ENCODE results near the gene FSTL4.

Gene FSTL4

GRCh38 chr5:133154274-133155075 lies 457.9 kb downstream of the FSTL4 start:
- H3K27ac ChIP-seq (ENCODE audit: low read length) = no peak overlapping the region

GRCh38 chr5:133150909-133151544 lies 461.3 kb downstream of the FSTL4 start:
- peaks cover 10% of the 10 kb centered on the region; the same call in 1 of the 2 replicates for H3K4me1 ChIP-seq (ENCODE audit: low read length)
- no peak for DNase-seq
- H3K27ac ChIP-seq (ENCODE audit: low read length) = no peak overlapping the region
- no peak overlapping the region for H2AFZ ChIP-seq (ENCODE audit: low read length)
- H3K9me2 ChIP-seq (replicated peaks; ENCODE audit: insufficient read depth, low read length) = no peaks in the 10 kb centered on the region
- H3F3A ChIP-seq (ENCODE audit: insufficient read depth, low read length) = no peaks in the 10 kb centered on the region
- H3K27me3 ChIP-seq (replicated peaks; ENCODE audit: insufficient read depth, low read length) = no peaks in the 10 kb centered on the region
- no peaks in the 10 kb centered on the region for H3K36me3 ChIP-seq (replicated peaks; ENCODE audit: insufficient read depth, low read length)
- no peaks in the 10 kb centered on the region for H3K9me3 ChIP-seq (replicated peaks; ENCODE audit: insufficient read depth, low read length)
- H3K4me3 ChIP-seq (ENCODE audit: low read length) = no peak overlapping the region
- no peak overlapping the region for H3K9ac ChIP-seq (ENCODE audit: low read length)
- H4K20me1 ChIP-seq (ENCODE audit: insufficient read depth, low read length) = no peaks in the 10 kb centered on the region
- no peak for TF ChIP-seq EZH2phosphoT487 (IDR thresholded peaks at IDR 0.05; ENCODE audit: low read length)
- TF ChIP-seq CTCF (IDR thresholded peaks at IDR 0.05; ENCODE audit: low read length) = no peak
- TF ChIP-seq EZH2 (optimal IDR thresholded peaks at IDR 0.05; ENCODE audit: low read depth, low read length) = no peak
- no peak overlapping the region for H3K4me2 ChIP-seq (ENCODE audit: low read depth, low read length)
- no peaks in the 10 kb centered on the region for H3K79me2 ChIP-seq (ENCODE audit: low read length)

More at GRCh38 chr5:133154274-133155075, 457.9 kb downstream of the FSTL4 start:
- Histone ChIP-seq H3K4me1 (ENCODE audit: low read length) (no peaks in the 10 kb centered on the region), H3K9me3 (replicated peaks; ENCODE audit: insufficient read depth, low read length) (no peaks in the 10 kb centered on the region), H2AFZ (ENCODE audit: low read length) (no peak overlapping the region), H3K4me2 (ENCODE audit: low read depth, low read length) (no peak overlapping the region), H3F3A (ENCODE audit: insufficient read depth, low read length) (no peaks in the 10 kb centered on the region), H4K20me1 (ENCODE audit: insufficient read depth, low read length) (no peaks in the 10 kb centered on the region), H3K9me2 (replicated peaks; ENCODE audit: insufficient read depth, low read length) (no peaks in the 10 kb centered on the region), H3K27me3 (replicated peaks; ENCODE audit: insufficient read depth, low read length) (no peaks in the 10 kb centered on the region), H3K9ac (ENCODE audit: low read length) (no peak overlapping the region), H3K79me2 (ENCODE audit: low read length) (no peaks in the 10 kb centered on the region), H3K36me3 (replicated peaks; ENCODE audit: insufficient read depth, low read length) (no peaks in the 10 kb centered on the region), H3K4me3 (ENCODE audit: low read length) (no peak overlapping the region)
- no peak for DNase-seq
- TF ChIP-seq EZH2 (optimal IDR thresholded peaks at IDR 0.05; ENCODE audit: low read depth, low read length) (no peak), CTCF (IDR thresholded peaks at IDR 0.05; ENCODE audit: low read length) (no peak), EZH2phosphoT487 (IDR thresholded peaks at IDR 0.05; ENCODE audit: low read length) (no peak)

- no peak for DNase-seq
- no peak overlapping the region for H2AFZ ChIP-seq (ENCODE audit: low read length)
- H3F3A ChIP-seq (ENCODE audit: insufficient read depth, low read length) = no peaks in the 10 kb centered on the region
- no peaks in the 10 kb centered on the region for H3K36me3 ChIP-seq (replicated peaks; ENCODE audit: insufficient read depth, low read length)
- H3K4me1 ChIP-seq (ENCODE audit: low read length) = peaks cover 10% of the 10 kb centered on the region; the same call in 1 of the 2 replicates
- H3K4me2 ChIP-seq (ENCODE audit: low read depth, low read length) = no peak overlapping the region
- H3K79me2 ChIP-seq (ENCODE audit: low read length) = no peaks in the 10 kb centered on the region
- TF ChIP-seq CTCF (IDR thresholded peaks at IDR 0.05; ENCODE audit: low read length) = no peak
- no peak for TF ChIP-seq EZH2phosphoT487 (IDR thresholded peaks at IDR 0.05; ENCODE audit: low read length)
- TF ChIP-seq EZH2 (optimal IDR thresholded peaks at IDR 0.05; ENCODE audit: low read depth, low read length) = no peak
- H3K27me3 ChIP-seq (replicated peaks; ENCODE audit: insufficient read depth, low read length) = no peaks in the 10 kb centered on the region
- H3K9ac ChIP-seq (ENCODE audit: low read length) = no peak overlapping the region
- H4K20me1 ChIP-seq (ENCODE audit: insufficient read depth, low read length) = no peaks in the 10 kb centered on the region
- H3K9me3 ChIP-seq (replicated peaks; ENCODE audit: insufficient read depth, low read length) = no peaks in the 10 kb centered on the region
- no peaks in the 10 kb centered on the region for H3K9me2 ChIP-seq (replicated peaks; ENCODE audit: insufficient read depth, low read length)
- H3K4me3 ChIP-seq (ENCODE audit: low read length) = no peak overlapping the region
- H3K27ac ChIP-seq (ENCODE audit: low read length) = no peak overlapping the region
Measured at GRCh38 chr5:133149345-133149744, 463.0 kb downstream of the FSTL4 start.
